T-helper 2 cell (primary cell): ENCODE data around the gene FAM20C.

ENCODE experiments used
- DNase-seq, 5 experiments: peaks; one replicate each; pipeline versions ENCODE4 v3.0.0 to v3.0.0-alpha.2; 2012 to 2022

FAM20C gene

DNA sequence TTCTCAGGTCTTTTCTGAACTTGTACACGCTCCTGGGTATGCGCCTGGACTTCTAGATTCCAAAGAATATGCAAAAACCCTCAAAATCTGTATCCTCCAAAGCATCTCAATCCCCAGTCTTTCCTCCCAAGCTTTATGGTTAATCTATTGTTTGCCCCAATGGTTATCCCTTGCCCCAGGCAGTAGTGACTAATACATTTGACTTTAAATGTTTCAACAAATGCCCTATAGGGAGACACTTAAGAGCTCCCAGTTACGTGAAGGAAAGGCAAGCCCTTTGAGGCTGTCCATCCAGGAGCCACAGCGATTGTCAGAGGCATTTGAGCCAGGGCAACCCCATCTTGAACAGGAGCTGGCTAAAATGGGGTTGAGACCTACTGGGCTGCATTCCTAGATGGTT, 84.9 kb downstream of the FAM20C start:
- no peak for DNase-seq

GRCh38 chr7:278081-278480, 85.7 kb downstream of the FAM20C start:
- no peak for DNase-seq

DNA sequence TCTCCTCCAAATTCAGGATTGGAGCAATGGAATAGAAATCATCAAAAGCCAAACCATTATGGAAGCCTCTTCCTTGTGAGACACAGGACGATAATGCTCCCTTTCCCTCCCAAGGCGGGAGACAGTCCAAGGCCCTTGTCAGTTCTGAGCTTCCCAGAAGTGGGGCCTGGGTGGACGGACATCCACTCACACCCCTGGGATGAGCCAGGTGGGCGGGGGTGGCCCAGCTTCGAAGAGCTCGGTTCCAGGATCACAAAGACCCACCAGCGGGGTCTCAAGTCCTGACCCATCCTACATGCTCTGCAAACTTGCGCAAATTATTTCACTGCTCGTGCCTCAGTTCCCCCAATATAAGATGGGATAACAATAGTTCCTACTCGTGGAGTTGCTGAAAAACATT, 87.5 kb downstream of the FAM20C start:
- DNase-seq = no peak

GRCh38 chr7:280461-280860, 88.1 kb downstream of the FAM20C start:
- DNase-seq = no peak

GRCh38 chr7:281637-282036, 89.3 kb downstream of the FAM20C start:
- DNase-seq = no peak

- DNase-seq = no peak
Measured at GRCh38 chr7:282621-283020, 90.2 kb downstream of the FAM20C start.

- DNase-seq = no peak
Measured at GRCh38 chr7:284762-285722, 92.7 kb downstream of the FAM20C start.

GRCh38 chr7:285731-286130, 93.4 kb downstream of the FAM20C start:
- DNase-seq = no peak

GRCh38 chr7:286266-286665, 93.9 kb downstream of the FAM20C start:
- DNase-seq = no peak

GRCh38 chr7:288671-289101, 96.3 kb downstream of the FAM20C start:
- DNase-seq = no peak

DNA sequence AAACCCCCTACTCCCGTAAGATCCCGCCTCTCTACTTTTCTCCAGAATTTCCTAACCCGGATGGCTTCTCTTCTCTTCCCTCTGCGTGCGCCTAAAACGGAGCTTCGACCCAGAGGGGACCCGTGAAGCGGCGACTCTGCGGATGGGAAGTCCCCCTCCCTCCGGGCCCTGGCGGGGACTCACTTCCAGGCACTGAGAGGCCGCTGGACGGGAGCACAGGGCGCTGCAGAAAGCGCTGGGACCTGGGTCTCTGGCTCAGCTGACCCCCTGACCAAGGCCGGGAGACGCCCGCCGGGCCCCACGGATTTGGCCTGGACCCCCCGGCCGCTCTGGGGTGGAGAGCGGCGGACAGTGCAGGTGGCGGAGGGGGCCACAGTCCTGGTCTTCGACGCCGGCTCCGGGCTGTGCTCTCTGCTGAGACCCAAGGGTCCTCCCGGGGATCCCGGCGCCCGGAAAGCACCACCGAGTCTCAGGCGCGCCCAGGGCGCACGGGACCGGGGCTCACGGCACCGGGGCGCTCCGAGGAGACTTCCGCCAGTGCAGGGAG, 96.9 kb downstream of the FAM20C start:
- no peak for DNase-seq

DNA sequence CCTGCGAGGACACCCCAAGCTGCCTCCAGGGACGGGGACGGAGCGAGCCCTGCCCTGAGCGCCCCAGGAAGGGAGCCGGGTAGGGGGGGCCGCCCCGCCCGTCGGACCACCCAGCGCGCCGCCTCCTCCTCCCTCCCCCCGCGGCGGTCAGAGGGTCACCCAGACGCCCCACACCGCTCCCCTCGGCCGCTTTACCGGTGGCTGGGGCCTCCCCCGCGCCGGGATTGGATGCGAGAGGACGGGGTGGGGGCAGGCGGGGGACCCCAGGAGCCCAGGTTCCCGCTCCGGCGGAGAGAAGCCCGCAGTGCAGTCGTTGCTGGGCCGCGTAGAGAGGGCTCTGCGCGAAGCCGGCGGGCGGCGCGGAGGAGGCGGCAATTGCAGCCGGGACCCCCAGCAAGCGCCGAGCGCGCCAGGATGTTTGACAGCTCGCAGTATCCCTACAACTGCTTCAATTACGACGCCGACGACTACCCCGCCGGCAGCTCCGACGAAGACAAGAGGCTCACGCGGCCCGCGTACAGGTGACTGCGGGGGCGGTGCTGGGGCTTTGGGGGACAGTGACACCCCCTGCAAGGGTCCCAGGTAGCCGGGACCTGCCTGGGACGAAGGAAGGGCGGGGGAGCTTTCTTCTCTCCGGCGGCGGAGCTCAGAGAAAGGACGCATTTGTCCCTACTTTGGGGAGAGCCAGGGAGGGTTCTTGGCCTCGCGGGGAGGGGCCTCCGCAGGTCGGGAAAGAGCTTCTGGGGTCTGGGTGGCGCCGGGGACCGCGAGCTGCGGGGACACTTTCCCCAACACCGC, 97.6 kb downstream of the FAM20C start, which contains the start of gene FOXL3:
Gene FOXL3 (plus strand): TSS at position 415 of the 798 bp plus-strand sequence. CDS start 0 bp downstream, at position 415.
- no peak for DNase-seq

DNA sequence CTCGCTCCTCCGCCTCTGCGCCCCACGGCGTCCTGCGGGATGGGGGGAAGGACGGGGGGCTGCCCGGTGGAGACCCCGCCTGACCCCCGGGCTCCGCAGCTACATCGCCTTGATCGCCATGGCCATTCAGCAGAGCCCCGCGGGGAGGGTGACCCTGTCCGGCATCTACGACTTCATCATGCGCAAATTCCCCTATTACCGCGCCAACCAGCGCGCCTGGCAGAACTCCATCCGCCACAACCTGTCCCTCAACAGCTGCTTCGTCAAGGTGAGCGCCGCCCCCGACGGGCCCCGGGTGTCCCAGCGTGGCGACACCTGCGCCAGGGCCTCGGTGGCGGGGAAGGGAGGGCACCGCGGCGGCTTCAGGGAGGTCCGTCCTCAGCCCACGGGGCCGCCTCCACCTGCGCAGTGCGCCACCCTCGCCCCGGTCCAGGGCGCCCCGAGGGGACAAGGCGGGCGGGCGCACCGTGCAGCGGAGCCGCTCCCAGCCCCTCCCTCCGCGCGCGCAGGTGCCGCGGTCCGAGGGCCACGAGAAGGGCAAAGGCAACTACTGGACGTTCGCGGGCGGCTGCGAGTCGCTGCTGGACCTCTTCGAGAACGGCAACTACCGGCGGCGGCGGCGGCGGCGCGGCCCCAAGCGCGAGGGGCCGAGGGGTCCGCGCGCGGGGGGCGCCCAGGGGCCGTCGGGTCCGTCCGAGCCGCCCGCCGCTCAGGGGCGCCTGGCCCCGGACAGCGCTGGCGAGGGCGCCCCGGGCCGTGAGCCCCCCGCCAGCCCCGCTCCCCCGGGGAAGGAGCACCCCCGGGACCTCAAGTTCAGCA, 98.4 kb downstream of the FAM20C start:
- DNase-seq = no peak

GRCh38 chr7:291373-292092, 99.2 kb downstream of the FAM20C start:
- no peak for DNase-seq

DNA sequence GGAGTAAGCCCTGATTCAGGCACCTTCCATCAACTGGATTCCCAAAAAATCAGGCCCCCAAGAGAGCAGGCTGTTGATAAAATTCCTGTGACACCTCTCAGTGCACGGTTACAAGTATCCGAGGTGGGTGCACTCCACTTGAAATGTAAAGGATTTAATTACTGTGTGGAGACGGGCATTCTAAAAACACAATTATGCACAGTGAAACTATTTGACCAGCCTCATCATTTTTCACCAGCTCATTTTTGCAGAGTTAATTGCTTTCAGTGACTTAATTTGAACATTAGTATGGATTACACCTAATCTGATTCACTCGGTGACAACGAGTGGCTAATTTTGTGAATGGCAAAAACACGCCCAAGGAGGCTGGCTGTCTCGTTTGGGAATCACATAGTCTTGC, 99.9 kb downstream of the FAM20C start:
- DNase-seq = no peak

GRCh38 chr7:292826-293225, 100.5 kb downstream of the FAM20C start:
- DNase-seq = no peak

DNA sequence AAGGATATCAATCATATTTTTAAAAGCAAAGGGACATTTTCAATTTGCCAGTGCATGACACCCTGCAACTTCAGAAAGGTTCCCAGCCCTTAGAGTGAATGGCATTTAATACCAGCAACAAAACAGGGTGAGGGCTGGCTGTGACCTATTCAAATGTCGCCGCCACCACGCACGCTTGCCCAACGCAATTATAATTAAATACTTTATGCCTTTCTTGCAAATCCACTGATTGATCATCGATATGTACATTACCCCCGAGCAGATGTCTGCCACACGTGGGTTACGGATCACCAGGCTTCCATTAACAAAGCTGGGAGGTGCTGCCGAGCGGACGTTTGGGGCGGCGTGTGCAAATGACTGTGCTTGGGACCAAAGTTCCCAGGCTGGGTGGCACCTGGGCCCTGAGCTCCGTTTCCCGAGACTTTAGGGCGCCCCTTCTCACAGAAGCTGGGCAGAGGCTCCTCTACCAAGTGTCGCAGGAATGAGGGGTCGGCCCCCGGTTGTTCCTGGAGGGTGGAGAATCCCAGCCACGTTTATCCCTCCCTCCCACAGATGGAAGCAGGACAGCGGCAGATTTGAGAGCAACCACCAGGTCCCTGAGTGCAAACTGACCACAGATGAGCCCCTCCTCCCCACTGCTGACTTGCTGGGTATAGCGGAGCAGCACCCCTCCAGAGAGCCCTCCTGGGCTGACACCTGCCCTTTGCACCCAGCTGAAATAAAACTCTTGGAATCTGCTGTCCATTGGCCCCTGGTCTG, 101.5 kb downstream of the FAM20C start:
- no peak for DNase-seq

DNA sequence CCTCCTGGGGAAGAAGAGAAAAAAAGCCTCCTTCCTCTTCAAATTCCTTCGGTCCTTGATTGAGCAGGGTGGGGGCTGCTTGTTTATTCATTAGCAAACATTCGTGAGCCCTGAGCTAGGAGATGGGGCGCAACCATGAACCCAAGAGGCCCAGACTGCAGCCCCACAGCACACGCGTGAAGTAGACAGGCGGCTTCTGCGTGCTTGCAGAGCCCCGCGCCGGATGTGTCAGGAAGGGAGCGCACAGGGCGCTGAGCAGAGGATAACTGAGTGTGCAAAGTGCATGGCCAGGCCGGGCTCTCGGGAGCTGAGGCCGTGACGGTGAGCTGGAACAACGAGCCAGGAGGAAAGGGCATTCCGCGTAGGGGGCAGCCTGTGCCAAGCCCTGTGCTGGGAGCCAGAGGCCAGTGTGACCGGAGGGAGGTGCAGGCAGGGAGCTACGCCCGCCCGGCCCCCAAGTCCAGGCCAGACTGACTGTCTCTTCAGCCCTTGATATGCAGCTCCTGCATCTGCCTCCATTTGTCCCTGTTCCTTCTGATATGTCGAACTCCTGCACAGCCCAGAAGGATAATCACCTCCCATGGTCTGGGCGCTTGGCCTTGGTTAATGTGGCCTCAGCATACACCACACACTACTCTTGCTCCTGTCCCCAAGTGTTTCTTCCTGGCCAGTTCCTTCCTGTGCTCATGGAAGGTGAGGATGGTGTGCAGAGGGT, 102.2 kb downstream of the FAM20C start:
- no peak for DNase-seq

GRCh38 chr7:295155-296154, 103.1 kb downstream of the FAM20C start:
- DNase-seq = no peak
